ENCODE data around the gene ZFAND3.

DNA sequence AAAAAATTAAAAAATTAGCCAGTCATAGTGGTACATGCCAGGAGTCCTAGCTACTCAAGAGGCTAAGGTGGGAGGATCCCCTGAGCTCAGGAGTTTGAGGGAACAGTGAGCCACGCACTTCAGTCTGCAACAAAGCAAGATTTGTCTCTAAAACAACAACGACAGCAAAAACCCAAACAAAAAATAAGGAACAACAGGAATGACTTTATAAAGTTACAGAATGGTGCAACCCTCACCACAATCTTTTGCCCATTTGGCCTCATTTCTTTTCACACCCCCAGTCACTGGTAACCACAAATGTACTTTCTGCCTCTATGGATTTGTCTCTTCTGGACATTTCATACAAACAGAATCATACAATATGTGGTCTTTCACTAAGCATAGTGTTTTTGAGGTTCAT, 16.7 kb upstream of the ZFAND3 start:
- TF ChIP-seq, protein P1, sequence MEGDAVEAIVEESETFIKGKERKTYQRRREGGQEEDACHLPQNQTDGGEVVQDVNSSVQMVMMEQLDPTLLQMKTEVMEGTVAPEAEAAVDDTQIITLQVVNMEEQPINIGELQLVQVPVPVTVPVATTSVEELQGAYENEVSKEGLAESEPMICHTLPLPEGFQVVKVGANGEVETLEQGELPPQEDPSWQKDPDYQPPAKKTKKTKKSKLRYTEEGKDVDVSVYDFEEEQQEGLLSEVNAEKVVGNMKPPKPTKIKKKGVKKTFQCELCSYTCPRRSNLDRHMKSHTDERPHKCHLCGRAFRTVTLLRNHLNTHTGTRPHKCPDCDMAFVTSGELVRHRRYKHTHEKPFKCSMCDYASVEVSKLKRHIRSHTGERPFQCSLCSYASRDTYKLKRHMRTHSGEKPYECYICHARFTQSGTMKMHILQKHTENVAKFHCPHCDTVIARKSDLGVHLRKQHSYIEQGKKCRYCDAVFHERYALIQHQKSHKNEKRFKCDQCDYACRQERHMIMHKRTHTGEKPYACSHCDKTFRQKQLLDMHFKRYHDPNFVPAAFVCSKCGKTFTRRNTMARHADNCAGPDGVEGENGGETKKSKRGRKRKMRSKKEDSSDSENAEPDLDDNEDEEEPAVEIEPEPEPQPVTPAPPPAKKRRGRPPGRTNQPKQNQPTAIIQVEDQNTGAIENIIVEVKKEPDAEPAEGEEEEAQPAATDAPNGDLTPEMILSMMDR (IDR thresholded peaks at IDR 0.05): no peak
- TF ChIP-seq POLR2A (IDR thresholded peaks at IDR 0.05): no peak
